Mammary epithelial cell (primary cell): ENCODE measurements around the gene PKHD1.

Experiments used
- CTCF ChIP-seq, 2 donors: IDR thresholded peaks in 1 of 2; conservative IDR thresholded peaks in 1 of 2; 2 replicates each; pipeline ENCODE4 v1.5.1; 2011 to 2012; ENCODE audit warnings: inconsistent platforms in 2 of 2, low read length in 2 of 2, mild to moderate bottlenecking in 2 of 2, control low read depth in 1 of 2, low read depth in 1 of 2; ENCODE audit not compliant: insufficient read depth in 1 of 2; ENCODE audit errors: extremely low read depth in 1 of 2
- EZH2 ChIP-seq: IDR thresholded peaks from 2 replicates; pipeline ENCODE4 v1.6.1; 2012; ENCODE audit warnings: low read length, inconsistent platforms, borderline replicate concordance

DNA sequence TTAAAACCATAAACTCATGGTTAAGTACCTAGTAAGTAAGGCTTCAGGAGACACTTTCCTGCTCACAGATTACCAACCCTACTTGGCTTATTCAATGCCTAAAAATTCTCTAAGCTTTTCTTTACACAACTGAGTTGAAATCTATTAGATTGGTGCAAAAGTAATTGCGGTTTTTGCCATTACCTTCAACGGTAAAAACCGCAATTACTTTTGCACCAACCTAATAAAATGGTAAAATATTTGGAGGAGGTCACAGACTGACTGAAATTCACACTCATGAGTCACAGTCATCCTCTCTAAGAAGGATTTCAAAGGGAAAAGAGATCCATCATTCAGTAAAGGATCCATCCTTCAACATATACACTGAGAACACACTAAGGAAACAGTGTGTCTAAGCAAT is 25.9 kb downstream of the PKHD1 start:
- TF ChIP-seq CTCF (conservative IDR thresholded peaks at IDR 0.05 in 1 of 2, IDR thresholded peaks at IDR 0.05 in 1 of 2; ENCODE audit: extremely low read depth in 1 of 2, insufficient read depth in 1 of 2, low read depth in 1 of 2, low read length in 2 of 2) (no peak), EZH2 (no peak)
